Measurements from ENCODE around the gene GPC6. TPM values are rescaled to one million over a fixed set of nuclear protein-coding genes. Genes with fewer than 3 reads are reported as not detected.

The GPC6 gene
- total and polyA plus RNA-seq, 2 donors (not counting 1 experiment from before 2014, with no cell fraction given): not detected

- H4K20me1 ChIP-seq (ENCODE audit: control insufficient read depth, insufficient read depth, low read length, poor library complexity, severe bottlenecking): no peaks in the 10 kb centered on the region
- no peak overlapping the region for H3K4me3 ChIP-seq (ENCODE audit: control extremely low read depth in 1 of 5, extremely low read depth in 1 of 5, insufficient read depth in 1 of 5, low read depth in 2 of 5, low read length in 4 of 5)
- H3K79me2 ChIP-seq (ENCODE audit: control insufficient read depth, insufficient read depth, low read length): no peaks in the 10 kb centered on the region
- DNase-seq (no peak), ATAC-seq (ENCODE audit: low read depth) (no peak)
- Mint-ChIP-seq H3K4me1 (no peaks in the 10 kb centered on the region), H3K27me3 (no peaks in the 10 kb centered on the region), H3K27ac (no peak overlapping the region), H3K9me3 (ENCODE audit: insufficient read depth) (no peaks in the 10 kb centered on the region), H3K4me3 (no peak overlapping the region)
- H3K4me1 ChIP-seq (ENCODE audit: control insufficient read depth in 2 of 2, insufficient read depth in 2 of 2, low read length in 2 of 2): no peaks in the 10 kb centered on the region
- H3K4me2 ChIP-seq (replicated peaks; ENCODE audit: low read depth, low read length, poor library complexity, severe bottlenecking): no peak overlapping the region
- H3K9me3 ChIP-seq (ENCODE audit: control extremely low read depth in 1 of 3, control insufficient read depth in 2 of 3, insufficient read depth in 1 of 3, low read length in 2 of 3): no peaks in the 10 kb centered on the region
- H3K9ac ChIP-seq (ENCODE audit: low read length): no peak overlapping the region
- intact Hi-C loops (cut with micrococcal nuclease): no loop called here
- CTCF ChIA-PET: no interaction called here
- WGBS (ENCODE audit: insufficient coverage): no CpG with 5 or more reads among the region's 1 CpG
- no peaks in the 10 kb centered on the region for H3K27me3 ChIP-seq (replicated peaks in 1 of 4; ENCODE audit: control extremely low read depth in 1 of 4, control insufficient read depth in 3 of 4, insufficient read depth in 4 of 4, low read length in 3 of 4)
- TF ChIP-seq CTCF (IDR thresholded peaks at IDR 0.05): no peak
- no peak for TF ChIP-seq EZH2 (IDR thresholded peaks at IDR 0.05; ENCODE audit: borderline replicate concordance, insufficient read depth, low read depth, low read length, poor library complexity, severe bottlenecking)
- no peaks in the 10 kb centered on the region for H3K36me3 ChIP-seq (replicated peaks in 1 of 2; ENCODE audit: control extremely low read depth in 1 of 2, control insufficient read depth in 1 of 2, extremely low read depth in 1 of 2, insufficient read depth in 2 of 2, low read length in 1 of 2)
- H3K27ac ChIP-seq (ENCODE audit: low read length in 2 of 2): no peak overlapping the region
- POLR2A ChIA-PET: no interaction called here
- no peak overlapping the region for H2AFZ ChIP-seq (ENCODE audit: insufficient read depth, low read depth, low read length, poor library complexity, severe bottlenecking)
Observed at GRCh38 chr13:94216476-94216875, 989.9 kb downstream of the GPC6 start.

- Mint-ChIP-seq H3K4me3 (no peak overlapping the region), H3K4me1 (no peaks in the 10 kb centered on the region), H3K27me3 (no peaks in the 10 kb centered on the region), H3K27ac (no peak overlapping the region), H3K9me3 (ENCODE audit: insufficient read depth) (no peaks in the 10 kb centered on the region)
- Histone ChIP-seq H4K20me1 (ENCODE audit: control insufficient read depth, insufficient read depth, low read length, poor library complexity, severe bottlenecking) (no peaks in the 10 kb centered on the region), H3K9me3 (ENCODE audit: control extremely low read depth in 1 of 3, control insufficient read depth in 2 of 3, insufficient read depth in 1 of 3, low read length in 2 of 3) (no peaks in the 10 kb centered on the region), H3K79me2 (ENCODE audit: control insufficient read depth, insufficient read depth, low read length) (no peaks in the 10 kb centered on the region), H3K9ac (ENCODE audit: low read length) (no peak overlapping the region), H3K4me1 (ENCODE audit: control insufficient read depth in 2 of 2, insufficient read depth in 2 of 2, low read length in 2 of 2) (no peaks in the 10 kb centered on the region), H3K27ac (ENCODE audit: low read length in 2 of 2) (no peak overlapping the region), H3K36me3 (replicated peaks in 1 of 2; ENCODE audit: control extremely low read depth in 1 of 2, control insufficient read depth in 1 of 2, extremely low read depth in 1 of 2, insufficient read depth in 2 of 2, low read length in 1 of 2) (no peaks in the 10 kb centered on the region), H3K4me3 (ENCODE audit: control extremely low read depth in 1 of 5, extremely low read depth in 1 of 5, insufficient read depth in 1 of 5, low read depth in 2 of 5, low read length in 4 of 5) (no peak overlapping the region), H2AFZ (ENCODE audit: insufficient read depth, low read depth, low read length, poor library complexity, severe bottlenecking) (no peak overlapping the region), H3K4me2 (replicated peaks; ENCODE audit: low read depth, low read length, poor library complexity, severe bottlenecking) (no peak overlapping the region), H3K27me3 (replicated peaks in 1 of 4; ENCODE audit: control extremely low read depth in 1 of 4, control insufficient read depth in 3 of 4, insufficient read depth in 4 of 4, low read length in 3 of 4) (no peaks in the 10 kb centered on the region)
- ChIA-PET POLR2A (no interaction called here), CTCF (no interaction called here)
- no peak for DNase-seq
- WGBS (ENCODE audit: insufficient coverage): no CpG with 5 or more reads among the region's 3 CpGs
- TF ChIP-seq CTCF (IDR thresholded peaks at IDR 0.05) (no peak), EZH2 (IDR thresholded peaks at IDR 0.05; ENCODE audit: borderline replicate concordance, insufficient read depth, low read depth, low read length, poor library complexity, severe bottlenecking) (no peak)
- no peak for ATAC-seq (ENCODE audit: low read depth)
- intact Hi-C loops (cut with micrococcal nuclease): no loop called here
Observed at GRCh38 chr13:94217370-94217769, 990.8 kb downstream of the GPC6 start.

Data from B cell (primary cell).